WI38 (cell line): ENCODE results near the gene FNTB.

Experiments used
- H3K4me3 ChIP-seq: 2 replicates; pipeline ENCODE4 v1.5.1; 2011; ENCODE audit warnings: low read depth, mild to moderate bottlenecking, control low read depth, low read length
- CTCF ChIP-seq: IDR thresholded peaks from 2 replicates; pipeline ENCODE4 v1.5.1; 2012; ENCODE audit warnings: low read depth, mild to moderate bottlenecking, control low read depth, low read length

FNTB gene

GRCh38 chr14:64979336-64980074 lies 7.2 kb upstream of the FNTB start:
- TF ChIP-seq CTCF: no peak
- H3K4me3 ChIP-seq: no peak overlapping the region

- no peak overlapping the region for H3K4me3 ChIP-seq
- TF ChIP-seq CTCF: peak; percentile 43; the same call in 1 of the 2 replicates
Measured at GRCh38 chr14:64983439-64984310, 3.0 kb upstream of the FNTB start.

- peak overlapping the region; percentile 96 for H3K4me3 ChIP-seq
- TF ChIP-seq CTCF: no peak
Measured at GRCh38 chr14:64987438-64987767, 708 bp downstream of the FNTB start.

- TF ChIP-seq CTCF: no peak
- no peak overlapping the region for H3K4me3 ChIP-seq
Measured at GRCh38 chr14:64990296-64990695, 3.6 kb downstream of the FNTB start.

- TF ChIP-seq CTCF: no peak
- no peak overlapping the region for H3K4me3 ChIP-seq
Measured at GRCh38 chr14:64990939-64991338, 4.2 kb downstream of the FNTB start.

- TF ChIP-seq CTCF: no peak
- H3K4me3 ChIP-seq: no peak overlapping the region
Measured at GRCh38 chr14:64992328-64992885, 5.7 kb downstream of the FNTB start.
